Mesenchymal stem cell (in vitro differentiated cells and primary cell): ENCODE results near the gene ANKUB1. TPM values are rescaled to one million over a fixed set of nuclear protein-coding genes. Genes with fewer than 3 reads are reported as not detected.

Source experiments
- small RNA-seq: library from polyadenylated mRNA; stranded (forward); fragments of <200 nt; extraction: miRNeasy Mini kit (QIAGEN cat#:217004); gene quantifications from one replicate; pipeline ENCODE3, GENCODE V24; 2013; ENCODE audit warnings: low read depth

Gene ANKUB1

Small RNA genes lying within 50 kb of the gene (small RNA-seq; reads per million reads assigned to genes)
- gene RNU6-507P, result not detected
